ENCODE measurements around the gene HRC. TPM values are rescaled to one million over a fixed set of nuclear protein-coding genes. Genes with fewer than 3 reads are reported as not detected.

The HRC gene
- total RNA-seq, 1 donor from 2014 or later: not detected

GRCh38 chr19:49119411-49120324 is 35.5 kb downstream of the HRC start, which contains the start of gene PPFIA3:
PPFIA3 (plus strand) TSS chr19:49119544; CDS start chr19:49127874, 8,330 bp downstream.
- Histone ChIP-seq H3K4me3 (ENCODE audit: low read depth, low read length) (peak within 1 kb of the TSS; percentile 56), H3K27me3 (ENCODE audit: control insufficient read depth, insufficient read depth, low read length) (peaks cover 17% of the 10 kb centered on the region), H3K36me3 (ENCODE audit: control insufficient read depth, insufficient read depth, low read length) (no peaks in the 10 kb centered on the region)
- no peak for TF ChIP-seq CTCF (IDR thresholded peaks at IDR 0.05; ENCODE audit: insufficient read depth, low read length, poor library complexity, severe bottlenecking)
- DNase-seq (ENCODE audit: low read depth): no peak

- peak within 1 kb of the TSS; percentile 56 for H3K4me3 ChIP-seq (ENCODE audit: low read depth, low read length)
- peak; percentile 54 for DNase-seq (ENCODE audit: low read depth)
- H3K36me3 ChIP-seq (ENCODE audit: control insufficient read depth, insufficient read depth, low read length): no peaks in the 10 kb centered on the region
- TF ChIP-seq CTCF (IDR thresholded peaks at IDR 0.05; ENCODE audit: insufficient read depth, low read length, poor library complexity, severe bottlenecking): no peak
- peaks cover 17% of the 10 kb centered on the region for H3K27me3 ChIP-seq (ENCODE audit: control insufficient read depth, insufficient read depth, low read length)
These were observed 36.4 kb downstream of the HRC start, which contains the start of gene C19orf73 for GRCh38 chr19:49118565-49119410. C19orf73 (minus strand) TSS chr19:49119143; CDS start chr19:49119022, 121 bp downstream.

- Histone ChIP-seq H3K36me3 (ENCODE audit: control insufficient read depth, insufficient read depth, low read length) (no peaks in the 10 kb centered on the region), H3K4me3 (ENCODE audit: low read depth, low read length) (peak overlapping the region; percentile 56), H3K27me3 (ENCODE audit: control insufficient read depth, insufficient read depth, low read length) (peaks cover 17% of the 10 kb centered on the region)
- DNase-seq (ENCODE audit: low read depth): no peak
- no peak for TF ChIP-seq CTCF (IDR thresholded peaks at IDR 0.05; ENCODE audit: insufficient read depth, low read length, poor library complexity, severe bottlenecking)
These were observed 37.3 kb downstream of the HRC start for GRCh38 chr19:49117677-49118564.

- DNase-seq (ENCODE audit: low read depth): no peak
- no peak for TF ChIP-seq CTCF (IDR thresholded peaks at IDR 0.05; ENCODE audit: insufficient read depth, low read length, poor library complexity, severe bottlenecking)
- H3K36me3 ChIP-seq (ENCODE audit: control insufficient read depth, insufficient read depth, low read length): peaks cover under 1% of the 10 kb centered on the region
- peaks cover 17% of the 10 kb centered on the region for H3K27me3 ChIP-seq (ENCODE audit: control insufficient read depth, insufficient read depth, low read length)
- no peak overlapping the region for H3K4me3 ChIP-seq (ENCODE audit: low read depth, low read length)
These were observed 38.7 kb downstream of the HRC start for GRCh38 chr19:49116544-49116943.

- Histone ChIP-seq H3K4me3 (ENCODE audit: low read depth, low read length) (peak overlapping the region; percentile 49), H3K36me3 (ENCODE audit: control insufficient read depth, insufficient read depth, low read length) (peaks cover 1% of the 10 kb centered on the region), H3K27me3 (ENCODE audit: control insufficient read depth, insufficient read depth, low read length) (peaks cover 5% of the 10 kb centered on the region)
- no peak for DNase-seq (ENCODE audit: low read depth)
- no peak for TF ChIP-seq CTCF (IDR thresholded peaks at IDR 0.05; ENCODE audit: insufficient read depth, low read length, poor library complexity, severe bottlenecking)
These were observed 40.4 kb downstream of the HRC start for GRCh38 chr19:49114630-49115363.
